Measurements from ENCODE around the gene CDC42BPB.
A peak's percentile ranks its signal among the peaks of the same experiment; 100 is the strongest.

CDC42BPB gene

GRCh38 chr14:103014466-103015228, 42.7 kb downstream of the CDC42BPB start:
- Histone ChIP-seq H3K9me3 (no peaks in the 10 kb centered on the region), H3K36me3 (peaks cover 0 to 22% (median 13%) of the 10 kb centered on the region in 3 donors), H3K27me3 (no peaks in the 10 kb centered on the region), H3K27ac (no peak overlapping the region), H3K4me3 (no peak overlapping the region), H3K4me1 (peaks cover 0 to 44% (median 17%) of the 10 kb centered on the region in 4 donors)
- no peak for TF ChIP-seq CTCF (IDR thresholded peaks at IDR 0.05)
- DNase-seq = no peak
- intact Hi-C loops (cut with DNase I; ENCODE audit: low total_unique reads) = no loop called here

- peaks cover 5 to 29% (median 18%) of the 10 kb centered on the region in 3 donors for H3K36me3 ChIP-seq
- H3K4me3 ChIP-seq = no peak overlapping the region
- intact Hi-C loops (cut with DNase I; ENCODE audit: low total_unique reads) = no loop called here
- DNase-seq = no peak
- no peaks in the 10 kb centered on the region for H3K9me3 ChIP-seq
- no peak for TF ChIP-seq CTCF (IDR thresholded peaks at IDR 0.05)
- H3K4me1 ChIP-seq = peaks cover 0 to 48% (median 14%) of the 10 kb centered on the region in 4 donors
- H3K27me3 ChIP-seq = no peaks in the 10 kb centered on the region
- H3K27ac ChIP-seq = no peak overlapping the region
These were observed 44.3 kb downstream of the CDC42BPB start for GRCh38 chr14:103013028-103013427.

GRCh38 chr14:103009559-103009958, 47.8 kb downstream of the CDC42BPB start:
- Histone ChIP-seq H3K27me3 (no peaks in the 10 kb centered on the region), H3K4me1 (peaks cover 0 to 18% (median under 1%) of the 10 kb centered on the region in 4 donors), H3K9me3 (no peaks in the 10 kb centered on the region), H3K4me3 (no peak overlapping the region), H3K27ac (no peak overlapping the region), H3K36me3 (peaks cover 16 to 59% (median 38%) of the 10 kb centered on the region in 3 donors)
- TF ChIP-seq CTCF (IDR thresholded peaks at IDR 0.05) = no peak
- DNase-seq = no peak
- intact Hi-C loops (cut with DNase I; ENCODE audit: low total_unique reads) = no loop called here

GRCh38 chr14:103008768-103009357, 48.5 kb downstream of the CDC42BPB start:
- H3K9me3 ChIP-seq = no peaks in the 10 kb centered on the region
- H3K4me3 ChIP-seq = no peak overlapping the region
- intact Hi-C loops (cut with DNase I; ENCODE audit: low total_unique reads) = no loop called here
- H3K36me3 ChIP-seq = peaks cover 16 to 61% (median 43%) of the 10 kb centered on the region in 3 donors
- peaks cover 0 to 13% (median 0%) of the 10 kb centered on the region in 4 donors for H3K4me1 ChIP-seq
- no peak for DNase-seq
- H3K27me3 ChIP-seq = no peaks in the 10 kb centered on the region
- no peak for TF ChIP-seq CTCF (IDR thresholded peaks at IDR 0.05)
- H3K27ac ChIP-seq = peak overlapping the region in 1 of 2 donors; percentile 4

- H3K9me3 ChIP-seq = no peaks in the 10 kb centered on the region
- intact Hi-C loops (cut with DNase I; ENCODE audit: low total_unique reads) = no loop called here
- TF ChIP-seq CTCF (IDR thresholded peaks at IDR 0.05) = no peak
- H3K27me3 ChIP-seq = no peaks in the 10 kb centered on the region
- peaks cover 16 to 68% (median 51%) of the 10 kb centered on the region in 3 donors for H3K36me3 ChIP-seq
- peaks cover 0 to 13% (median 0%) of the 10 kb centered on the region in 4 donors for H3K4me1 ChIP-seq
- no peak overlapping the region for H3K27ac ChIP-seq
- no peak for DNase-seq
- H3K4me3 ChIP-seq = no peak overlapping the region
These were observed 49.2 kb downstream of the CDC42BPB start for GRCh38 chr14:103008126-103008525.
